MCF 10A (cell line): ENCODE measurements around the gene ABL2. TPM values are rescaled to one million over a fixed set of nuclear protein-coding genes. Genes with fewer than 3 reads are reported as not detected.

Source experiments
- BruUV-seq: library from RNA; stranded (reverse); fragments of 400-500 nt; replicated peaks from 2 replicates; lab custom pipeline; 2021; lab: Mats Ljungman, UMichigan
- CTCF ChIA-PET: fragments of 300-600 bp; sonication (Branson Sonifier 250); formaldehyde crosslinking; extraction: SDS; loops from one replicate; lab custom pipeline; 2021; ENCODE audit warnings: antibody characterized with exemption, inconsistent platforms; lab: Yijun Ruan, JAX
- POLR2A ChIA-PET: fragments of 300-600, 350-650 bp; sonication (Branson Sonifier 250); formaldehyde crosslinking; extraction: SDS; loops from one replicate; lab custom pipeline; 2020; ENCODE audit warnings: antibody characterized with exemption, inconsistent platforms; lab: Yijun Ruan, JAX
- DNase-seq: peaks from one replicate; pipeline ENCODE4 v3.0.0-alpha.2; 2018; ENCODE audit not compliant: unreplicated experiment
- H3K27ac Mint-ChIP-seq: one replicate; pipeline ENCODE4 v1.8.0; 2022; ENCODE audit warnings: mild to moderate bottlenecking, low read depth, mixed read lengths; ENCODE audit not compliant: unreplicated experiment
- H3K27me3 Mint-ChIP-seq: one replicate; pipeline ENCODE4 v1.8.0; 2022; ENCODE audit warnings: mixed read lengths; ENCODE audit not compliant: insufficient read depth, unreplicated experiment
- H3K36me3 Mint-ChIP-seq: one replicate; pipeline ENCODE4 v1.8.0; 2022; ENCODE audit warnings: mild to moderate bottlenecking, moderate library complexity, mixed read lengths; ENCODE audit not compliant: insufficient read depth, unreplicated experiment
- H3K4me1 Mint-ChIP-seq: one replicate; pipeline ENCODE4 v1.8.0; 2022; ENCODE audit warnings: mixed read lengths; ENCODE audit not compliant: insufficient read depth, unreplicated experiment
- H3K4me3 Mint-ChIP-seq: one replicate; pipeline ENCODE4 v1.8.0; 2022; ENCODE audit warnings: mild to moderate bottlenecking, moderate library complexity, mixed read lengths; ENCODE audit not compliant: unreplicated experiment
- H3K9me3 Mint-ChIP-seq: one replicate; pipeline ENCODE4 v1.8.0; 2022; ENCODE audit warnings: mixed read lengths; ENCODE audit not compliant: unreplicated experiment
- intact Hi-C: fragments of 100-400 bp; cut with micrococcal nuclease; formaldehyde crosslinking; loops from 2 replicates; pipeline ENCODE4 v1.14.1; 2022
- total RNA-seq: library from RNA; stranded (reverse); gene quantifications from 2 replicates; pipeline ENCODE4 v1.2.3, GENCODE V29; 2022
- TF ChIP-seq, protein P1 (sequence below): fragments of 200-600 bp; IDR thresholded peaks from one replicate; pipeline ENCODE4 v1.8.0; 2022; ENCODE audit warnings: antibody characterized with exemption, mild to moderate bottlenecking; ENCODE audit not compliant: unreplicated experiment

ABL2 gene
- total RNA-seq, 1 experiment from 2014 or later: 109 TPM

- CTCF ChIA-PET: interaction anchor here (0.9 to 2.5 kb wide), 7 partner anchors 20 to 116 kb away, joined by 3 to 49 read pairs (median 4); no protein-coding TSS in a partner anchor
- peaks cover 13% of the 10 kb centered on the region for H3K36me3 Mint-ChIP-seq
- TF ChIP-seq, protein P1, sequence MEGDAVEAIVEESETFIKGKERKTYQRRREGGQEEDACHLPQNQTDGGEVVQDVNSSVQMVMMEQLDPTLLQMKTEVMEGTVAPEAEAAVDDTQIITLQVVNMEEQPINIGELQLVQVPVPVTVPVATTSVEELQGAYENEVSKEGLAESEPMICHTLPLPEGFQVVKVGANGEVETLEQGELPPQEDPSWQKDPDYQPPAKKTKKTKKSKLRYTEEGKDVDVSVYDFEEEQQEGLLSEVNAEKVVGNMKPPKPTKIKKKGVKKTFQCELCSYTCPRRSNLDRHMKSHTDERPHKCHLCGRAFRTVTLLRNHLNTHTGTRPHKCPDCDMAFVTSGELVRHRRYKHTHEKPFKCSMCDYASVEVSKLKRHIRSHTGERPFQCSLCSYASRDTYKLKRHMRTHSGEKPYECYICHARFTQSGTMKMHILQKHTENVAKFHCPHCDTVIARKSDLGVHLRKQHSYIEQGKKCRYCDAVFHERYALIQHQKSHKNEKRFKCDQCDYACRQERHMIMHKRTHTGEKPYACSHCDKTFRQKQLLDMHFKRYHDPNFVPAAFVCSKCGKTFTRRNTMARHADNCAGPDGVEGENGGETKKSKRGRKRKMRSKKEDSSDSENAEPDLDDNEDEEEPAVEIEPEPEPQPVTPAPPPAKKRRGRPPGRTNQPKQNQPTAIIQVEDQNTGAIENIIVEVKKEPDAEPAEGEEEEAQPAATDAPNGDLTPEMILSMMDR: no peak
- intact Hi-C loops: no loop called here
- no peaks in the 10 kb centered on the region for H3K9me3 Mint-ChIP-seq
- no peak overlapping the region for H3K4me3 Mint-ChIP-seq
- no peak overlapping the region for H3K27ac Mint-ChIP-seq
- no peak for DNase-seq
- POLR2A ChIA-PET: interaction anchor here (1.2 kb wide), 1 partner anchor 75 kb away, joined by 5 read pairs; no protein-coding TSS in a partner anchor
- H3K27me3 Mint-ChIP-seq: no peaks in the 10 kb centered on the region
- H3K4me1 Mint-ChIP-seq: peaks cover 7% of the 10 kb centered on the region
- no TSS peak for BruUV-seq
Measured at GRCh38 chr1:179195376-179195775, 34.1 kb downstream of the ABL2 start.

GRCh38 chr1:179194068-179194537 is 35.4 kb downstream of the ABL2 start:
- CTCF ChIA-PET: interaction anchor here (0.6 to 2.5 kb wide), 32 partner anchors 9 to 459 kb away, joined by 3 to 49 read pairs (median 4); no protein-coding TSS in a partner anchor
- H3K4me3 Mint-ChIP-seq: no peak overlapping the region

DNA sequence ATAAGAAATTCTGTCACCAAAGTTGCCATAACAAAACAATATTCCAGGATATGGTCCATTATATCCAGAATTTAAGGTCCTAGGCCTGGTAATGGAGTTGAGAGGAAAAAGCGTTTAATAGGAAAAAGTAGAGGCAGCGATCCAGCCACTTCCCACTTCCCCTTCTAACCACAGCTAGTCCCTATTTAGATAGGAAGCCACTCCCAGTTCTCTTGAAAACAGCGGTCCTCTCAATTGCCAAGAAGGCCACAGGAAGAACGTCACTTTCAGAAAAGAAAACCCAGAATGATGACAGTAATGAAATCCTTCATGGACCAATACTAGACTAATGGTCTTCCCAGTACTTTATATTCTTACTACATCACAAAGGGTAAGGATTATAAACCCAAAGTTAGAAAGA is 38.6 kb downstream of the ABL2 start:
- no TSS peak for BruUV-seq
- no peak overlapping the region for H3K27ac Mint-ChIP-seq
- TF ChIP-seq, protein P1: no peak
- CTCF ChIA-PET: interaction anchor here (0.8 to 1.8 kb wide), 4 partner anchors 9 to 85 kb away, joined by 3 to 20 read pairs (median 6); no protein-coding TSS in a partner anchor
- no peak overlapping the region for H3K4me3 Mint-ChIP-seq
- peaks cover 12% of the 10 kb centered on the region for H3K4me1 Mint-ChIP-seq
- H3K9me3 Mint-ChIP-seq: peaks cover 7% of the 10 kb centered on the region
- DNase-seq: no peak
- intact Hi-C loops: loop anchor here (5.0 kb wide), 3 partner anchors 84 to 659 kb away; no protein-coding TSS in a partner anchor
- no peaks in the 10 kb centered on the region for H3K27me3 Mint-ChIP-seq
- POLR2A ChIA-PET: interaction anchor here (0.7 kb wide), 2 partner anchors 12 to 49 kb away, joined by 3 to 4 read pairs; no protein-coding TSS in a partner anchor
- peaks cover 8% of the 10 kb centered on the region for H3K36me3 Mint-ChIP-seq

More at GRCh38 chr1:179194068-179194537, 35.4 kb downstream of the ABL2 start:
- Mint-ChIP-seq H3K36me3 (peaks cover 13% of the 10 kb centered on the region), H3K27me3 (no peaks in the 10 kb centered on the region), H3K9me3 (no peaks in the 10 kb centered on the region), H3K27ac (peak overlapping the region; percentile 33), H3K4me1 (peaks cover 7% of the 10 kb centered on the region)
- TF ChIP-seq, protein P1: no peak
- intact Hi-C loops: loop anchor here (5.0 kb wide), 3 partner anchors 87 to 662 kb away; no protein-coding TSS in a partner anchor
- no TSS peak for BruUV-seq
- POLR2A ChIA-PET: interaction anchor here (0.7 to 1.2 kb wide), 4 partner anchors 13 to 102 kb away, joined by 3 to 5 read pairs (median 4); no protein-coding TSS in a partner anchor
- no peak for DNase-seq

GRCh38 chr1:179187735-179188471 is 41.6 kb downstream of the ABL2 start:
- ChIA-PET POLR2A (no interaction called here), CTCF (interaction anchor here (0.7 kb wide), 1 partner anchor 61 kb away, joined by 3 read pairs; no protein-coding TSS in a partner anchor)
- no peak overlapping the region for H3K27ac Mint-ChIP-seq
- H3K27me3 Mint-ChIP-seq: no peaks in the 10 kb centered on the region
- intact Hi-C loops: no loop called here
- H3K4me1 Mint-ChIP-seq: peaks cover 11% of the 10 kb centered on the region
- H3K36me3 Mint-ChIP-seq: no peaks in the 10 kb centered on the region
- BruUV-seq: no TSS peak
- H3K4me3 Mint-ChIP-seq: no peak overlapping the region
- peak; percentile 33 for DNase-seq
- peaks cover 7% of the 10 kb centered on the region for H3K9me3 Mint-ChIP-seq
- TF ChIP-seq, protein P1: no peak
